WTC11 (cell line): Measurements from ENCODE around the gene TRIM3. TPM values are rescaled to one million over a fixed set of nuclear protein-coding genes. Genes with fewer than 3 reads are reported as not detected.
A peak's percentile ranks its signal among the peaks of the same experiment; 100 is the strongest.

Experiments
- ATAC-seq: fragments of 200-7000 bp; cut with Tn5 transposase; 2 replicates; pipeline ENCODE4 v1.10.0; 2021; ENCODE audit warnings: mild to moderate bottlenecking, moderate library complexity
- CTCF ChIA-PET: fragments of 300-600 bp; sonication (Branson Sonifier 250); formaldehyde crosslinking; loops from one replicate; lab custom pipeline; 2021; ENCODE audit warnings: antibody characterized with exemption; lab: Charles Lee
- POLR2A ChIA-PET: fragments of 350-600 bp; sonication (Branson Sonifier 250); formaldehyde crosslinking; loops from one replicate; lab custom pipeline; 2021; ENCODE audit warnings: antibody characterized with exemption; lab: Charles Lee
- DNase-seq: peaks from one replicate; pipeline ENCODE4 v3.0.0; 2021; ENCODE audit warnings: low spot score
- H3K27ac Mint-ChIP-seq: 2 replicates; pipeline ENCODE4 v1.8.0; 2021; ENCODE audit warnings: mixed read lengths
- H3K27me3 Mint-ChIP-seq: 2 replicates; pipeline ENCODE4 v1.8.0; 2021; ENCODE audit warnings: low read depth, mild to moderate bottlenecking, moderate library complexity, mixed read lengths
- H3K36me3 Mint-ChIP-seq: 2 replicates; pipeline ENCODE4 v1.8.0; 2021; ENCODE audit warnings: mixed read lengths
- H3K4me1 Mint-ChIP-seq: 2 replicates; pipeline ENCODE4 v1.8.0; 2022; ENCODE audit warnings: mixed read lengths
- H3K4me3 Mint-ChIP-seq: 2 replicates; pipeline ENCODE4 v1.8.0; 2021; ENCODE audit warnings: mild to moderate bottlenecking, moderate library complexity, mixed read lengths
- H3K9me3 Mint-ChIP-seq: 2 replicates; pipeline ENCODE4 v1.8.0; 2021; ENCODE audit warnings: mixed read lengths
- CTCF ChIP-seq: fragments of 200-600 bp; IDR thresholded peaks from 2 replicates; pipeline ENCODE4 v1.8.0; 2022; ENCODE audit warnings: antibody characterized with exemption
- ESRRA ChIP-seq: sonication (generic); formaldehyde crosslinking; IDR thresholded peaks from 2 replicates; pipeline ENCODE4 v1.8.1; 2022; ENCODE audit warnings: mild to moderate bottlenecking, missing genetic modification reagents, borderline replicate concordance
- FOXJ3 ChIP-seq: sonication (generic); formaldehyde crosslinking; IDR thresholded peaks from 2 replicates; pipeline ENCODE4 v1.9.0; 2021; ENCODE audit warnings: missing genetic modification reagents, mild to moderate bottlenecking, borderline replicate concordance
- GABPB1 ChIP-seq: sonication (generic); formaldehyde crosslinking; IDR thresholded peaks from 2 replicates; pipeline ENCODE4 v1.8.1; 2023; ENCODE audit warnings: mild to moderate bottlenecking, missing genetic modification reagents
- RORB ChIP-seq: fragments of 250-450 bp; sonication (Bioruptor Pico); IDR thresholded peaks from 2 replicates; pipeline ENCODE4 v1.9.0; 2021; ENCODE audit warnings: mild to moderate bottlenecking
- ZNF263 ChIP-seq: sonication (generic); formaldehyde crosslinking; IDR thresholded peaks from 2 replicates; pipeline ENCODE4 v1.8.1; 2022; ENCODE audit warnings: low read depth, mild to moderate bottlenecking, moderate library complexity, missing genetic modification reagents
- total RNA-seq: library from RNA; stranded (reverse); gene quantifications from 3 replicates; pipeline ENCODE4 v1.2.3, GENCODE V29; 2021
- TF ChIP-seq, protein P1 (sequence below): sonication (generic); formaldehyde crosslinking; IDR thresholded peaks from 2 replicates; pipeline ENCODE4 v1.8.1; 2023; ENCODE audit warnings: mild to moderate bottlenecking, missing genetic modification reagents, borderline replicate concordance
- TF ChIP-seq, protein P2 (sequence below): fragments of 250-450 bp; sonication (Bioruptor Pico); IDR thresholded peaks from 2 replicates; pipeline ENCODE4 v2.1.2; 2022; ENCODE audit warnings: mild to moderate bottlenecking, moderate library complexity
- TF ChIP-seq, protein P3 (sequence below): fragments of 250-450 bp; sonication (Bioruptor Pico); IDR thresholded peaks from 2 replicates; pipeline ENCODE4 v1.9.0; 2021; ENCODE audit warnings: mild to moderate bottlenecking
- TF ChIP-seq, protein P4 (sequence below): sonication (generic); formaldehyde crosslinking; IDR thresholded peaks from 2 replicates; pipeline ENCODE4 v1.8.1; 2023; ENCODE audit warnings: mild to moderate bottlenecking, missing genetic modification reagents
- TF ChIP-seq, protein P5 (sequence below): sonication (generic); formaldehyde crosslinking; IDR thresholded peaks from 2 replicates; pipeline ENCODE4 v1.8.1; 2022; ENCODE audit warnings: mild to moderate bottlenecking, moderate library complexity, missing genetic modification reagents

Gene TRIM3
- total RNA-seq, 1 experiment from 2014 or later, result 21.3 TPM

DNA sequence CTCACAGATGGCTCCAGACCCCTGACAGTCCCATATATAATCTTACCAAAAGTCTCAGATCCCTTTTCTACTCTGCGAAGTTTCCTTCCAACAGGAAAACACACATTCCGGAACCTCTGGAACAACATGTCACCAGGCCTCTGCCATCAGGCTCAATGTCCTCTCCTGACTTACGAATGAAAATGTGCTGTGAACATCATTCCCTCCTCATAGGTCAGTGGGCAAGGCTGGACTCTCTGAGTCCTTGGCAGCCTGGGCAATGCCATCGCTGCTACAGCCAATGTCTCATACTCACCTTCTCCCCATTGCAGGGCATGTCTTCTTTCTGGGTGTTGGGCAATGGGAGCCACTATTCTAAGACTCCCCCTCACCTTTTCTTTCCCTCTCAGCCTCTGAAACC lies 31.3 kb downstream of the TRIM3 start (continued):
- TF ChIP-seq, protein P1, sequence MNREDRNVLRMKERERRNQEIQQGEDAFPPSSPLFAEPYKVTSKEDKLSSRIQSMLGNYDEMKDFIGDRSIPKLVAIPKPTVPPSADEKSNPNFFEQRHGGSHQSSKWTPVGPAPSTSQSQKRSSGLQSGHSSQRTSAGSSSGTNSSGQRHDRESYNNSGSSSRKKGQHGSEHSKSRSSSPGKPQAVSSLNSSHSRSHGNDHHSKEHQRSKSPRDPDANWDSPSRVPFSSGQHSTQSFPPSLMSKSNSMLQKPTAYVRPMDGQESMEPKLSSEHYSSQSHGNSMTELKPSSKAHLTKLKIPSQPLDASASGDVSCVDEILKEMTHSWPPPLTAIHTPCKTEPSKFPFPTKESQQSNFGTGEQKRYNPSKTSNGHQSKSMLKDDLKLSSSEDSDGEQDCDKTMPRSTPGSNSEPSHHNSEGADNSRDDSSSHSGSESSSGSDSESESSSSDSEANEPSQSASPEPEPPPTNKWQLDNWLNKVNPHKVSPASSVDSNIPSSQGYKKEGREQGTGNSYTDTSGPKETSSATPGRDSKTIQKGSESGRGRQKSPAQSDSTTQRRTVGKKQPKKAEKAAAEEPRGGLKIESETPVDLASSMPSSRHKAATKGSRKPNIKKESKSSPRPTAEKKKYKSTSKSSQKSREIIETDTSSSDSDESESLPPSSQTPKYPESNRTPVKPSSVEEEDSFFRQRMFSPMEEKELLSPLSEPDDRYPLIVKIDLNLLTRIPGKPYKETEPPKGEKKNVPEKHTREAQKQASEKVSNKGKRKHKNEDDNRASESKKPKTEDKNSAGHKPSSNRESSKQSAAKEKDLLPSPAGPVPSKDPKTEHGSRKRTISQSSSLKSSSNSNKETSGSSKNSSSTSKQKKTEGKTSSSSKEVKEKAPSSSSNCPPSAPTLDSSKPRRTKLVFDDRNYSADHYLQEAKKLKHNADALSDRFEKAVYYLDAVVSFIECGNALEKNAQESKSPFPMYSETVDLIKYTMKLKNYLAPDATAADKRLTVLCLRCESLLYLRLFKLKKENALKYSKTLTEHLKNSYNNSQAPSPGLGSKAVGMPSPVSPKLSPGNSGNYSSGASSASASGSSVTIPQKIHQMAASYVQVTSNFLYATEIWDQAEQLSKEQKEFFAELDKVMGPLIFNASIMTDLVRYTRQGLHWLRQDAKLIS, result no peak
- TF ChIP-seq, protein P2, sequence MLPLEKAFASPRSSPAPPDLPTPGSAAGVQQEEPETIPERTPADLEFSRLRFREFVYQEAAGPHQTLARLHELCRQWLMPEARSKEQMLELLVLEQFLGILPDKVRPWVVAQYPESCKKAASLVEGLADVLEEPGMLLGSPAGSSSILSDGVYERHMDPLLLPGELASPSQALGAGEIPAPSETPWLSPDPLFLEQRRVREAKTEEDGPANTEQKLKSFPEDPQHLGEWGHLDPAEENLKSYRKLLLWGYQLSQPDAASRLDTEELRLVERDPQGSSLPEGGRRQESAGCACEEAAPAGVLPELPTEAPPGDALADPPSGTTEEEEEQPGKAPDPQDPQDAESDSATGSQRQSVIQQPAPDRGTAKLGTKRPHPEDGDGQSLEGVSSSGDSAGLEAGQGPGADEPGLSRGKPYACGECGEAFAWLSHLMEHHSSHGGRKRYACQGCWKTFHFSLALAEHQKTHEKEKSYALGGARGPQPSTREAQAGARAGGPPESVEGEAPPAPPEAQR (CRISPR knock-in tag), result no peak
- no peak for TF ChIP-seq ESRRA (CRISPR knock-in tag)

- no peaks in the 10 kb centered on the region for H3K4me1 Mint-ChIP-seq
- H3K9me3 Mint-ChIP-seq, result no peaks in the 10 kb centered on the region
- TF ChIP-seq, protein P3, sequence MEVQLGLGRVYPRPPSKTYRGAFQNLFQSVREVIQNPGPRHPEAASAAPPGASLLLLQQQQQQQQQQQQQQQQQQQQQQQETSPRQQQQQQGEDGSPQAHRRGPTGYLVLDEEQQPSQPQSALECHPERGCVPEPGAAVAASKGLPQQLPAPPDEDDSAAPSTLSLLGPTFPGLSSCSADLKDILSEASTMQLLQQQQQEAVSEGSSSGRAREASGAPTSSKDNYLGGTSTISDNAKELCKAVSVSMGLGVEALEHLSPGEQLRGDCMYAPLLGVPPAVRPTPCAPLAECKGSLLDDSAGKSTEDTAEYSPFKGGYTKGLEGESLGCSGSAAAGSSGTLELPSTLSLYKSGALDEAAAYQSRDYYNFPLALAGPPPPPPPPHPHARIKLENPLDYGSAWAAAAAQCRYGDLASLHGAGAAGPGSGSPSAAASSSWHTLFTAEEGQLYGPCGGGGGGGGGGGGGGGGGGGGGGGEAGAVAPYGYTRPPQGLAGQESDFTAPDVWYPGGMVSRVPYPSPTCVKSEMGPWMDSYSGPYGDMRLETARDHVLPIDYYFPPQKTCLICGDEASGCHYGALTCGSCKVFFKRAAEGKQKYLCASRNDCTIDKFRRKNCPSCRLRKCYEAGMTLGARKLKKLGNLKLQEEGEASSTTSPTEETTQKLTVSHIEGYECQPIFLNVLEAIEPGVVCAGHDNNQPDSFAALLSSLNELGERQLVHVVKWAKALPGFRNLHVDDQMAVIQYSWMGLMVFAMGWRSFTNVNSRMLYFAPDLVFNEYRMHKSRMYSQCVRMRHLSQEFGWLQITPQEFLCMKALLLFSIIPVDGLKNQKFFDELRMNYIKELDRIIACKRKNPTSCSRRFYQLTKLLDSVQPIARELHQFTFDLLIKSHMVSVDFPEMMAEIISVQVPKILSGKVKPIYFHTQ, result no peak
- peak; percentile 72 for TF ChIP-seq GABPB1 (CRISPR knock-in tag)
- no peak within 1 kb of the TSS for H3K4me3 Mint-ChIP-seq
- DNase-seq, result no peak
- ATAC-seq, result no peak
- CTCF ChIA-PET, result interaction anchor here (0.7 to 12.2 kb wide), 5 partner anchors 51 to 87 kb away, joined by 3 to 342 read pairs (median 4); partner anchors contain the start of gene SMPD1
- H3K36me3 Mint-ChIP-seq, result no peaks in the 10 kb centered on the region
- POLR2A ChIA-PET, result no interaction called here
- no peaks in the 10 kb centered on the region for H3K27me3 Mint-ChIP-seq
- no peak within 1 kb of the TSS for H3K27ac Mint-ChIP-seq
Observed at GRCh38 chr11:6440906-6441358, 32.8 kb downstream of the TRIM3 start, which contains the start of gene HPX. Gene HPX (minus strand): TSS chr11:6440987. CDS start chr11:6440963, 24 bp downstream.

GRCh38 chr11:6438979-6439571 lies 34.7 kb downstream of the TRIM3 start:
- H3K4me3 Mint-ChIP-seq, result no peak overlapping the region
- H3K9me3 Mint-ChIP-seq, result no peaks in the 10 kb centered on the region
- ChIA-PET POLR2A (interaction anchor here (0.9 kb wide), 1 partner anchor 11 kb away, joined by 3 read pairs; no protein-coding TSS in a partner anchor), CTCF (interaction anchor here (0.6 to 12.2 kb wide), 37 partner anchors 8 to 267 kb away, joined by 3 to 342 read pairs (median 4); partner anchors contain the start of genes APBB1, ARFIP2, DNHD1 and SMPD1)
- DNase-seq (peak; percentile 58), ATAC-seq (peak; percentile 72)
- TF ChIP-seq CTCF (peak; percentile 42; the same call in 1 of the 2 replicates), FOXJ3 (CRISPR knock-in tag) (no peak)
- H3K27me3 Mint-ChIP-seq, result no peaks in the 10 kb centered on the region
- H3K27ac Mint-ChIP-seq, result no peak overlapping the region
- H3K36me3 Mint-ChIP-seq, result no peaks in the 10 kb centered on the region
- H3K4me1 Mint-ChIP-seq, result no peaks in the 10 kb centered on the region

DNA sequence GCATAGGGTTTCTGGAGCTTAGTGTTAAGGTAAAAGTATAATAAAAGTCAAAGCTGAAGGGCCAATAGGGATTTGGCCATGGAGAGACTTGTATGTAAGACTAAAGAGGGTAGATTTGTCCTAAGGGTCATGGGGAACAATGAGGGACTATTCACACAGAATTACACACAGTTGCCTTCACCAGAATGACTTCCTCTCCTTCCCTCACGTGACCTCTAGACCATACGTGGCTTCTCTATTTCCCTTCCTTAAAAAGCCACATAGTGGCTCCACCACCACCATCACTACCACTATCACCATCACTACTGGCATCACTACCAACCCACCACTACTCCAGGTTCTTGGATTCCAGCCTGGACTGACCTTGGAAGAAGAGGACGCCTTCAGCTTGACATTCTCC lies 35.7 kb downstream of the TRIM3 start:
- H3K4me3 Mint-ChIP-seq, result no peak overlapping the region
- DNase-seq, result no peak
- ChIA-PET POLR2A (no interaction called here), CTCF (interaction anchor here (1.1 to 12.2 kb wide), 11 partner anchors 10 to 93 kb away, joined by 3 to 342 read pairs (median 9); partner anchors contain the start of gene DNHD1)
- no peak for ATAC-seq
- H3K4me1 Mint-ChIP-seq, result no peaks in the 10 kb centered on the region
- H3K9me3 Mint-ChIP-seq, result no peaks in the 10 kb centered on the region
- TF ChIP-seq, protein P4, sequence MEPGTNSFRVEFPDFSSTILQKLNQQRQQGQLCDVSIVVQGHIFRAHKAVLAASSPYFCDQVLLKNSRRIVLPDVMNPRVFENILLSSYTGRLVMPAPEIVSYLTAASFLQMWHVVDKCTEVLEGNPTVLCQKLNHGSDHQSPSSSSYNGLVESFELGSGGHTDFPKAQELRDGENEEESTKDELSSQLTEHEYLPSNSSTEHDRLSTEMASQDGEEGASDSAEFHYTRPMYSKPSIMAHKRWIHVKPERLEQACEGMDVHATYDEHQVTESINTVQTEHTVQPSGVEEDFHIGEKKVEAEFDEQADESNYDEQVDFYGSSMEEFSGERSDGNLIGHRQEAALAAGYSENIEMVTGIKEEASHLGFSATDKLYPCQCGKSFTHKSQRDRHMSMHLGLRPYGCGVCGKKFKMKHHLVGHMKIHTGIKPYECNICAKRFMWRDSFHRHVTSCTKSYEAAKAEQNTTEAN (CRISPR knock-in tag), result no peak
- TF ChIP-seq ZNF263 (no peak), FOXJ3 (CRISPR knock-in tag) (no peak), RORB (CRISPR knock-in tag) (no peak)
- TF ChIP-seq, protein P5, sequence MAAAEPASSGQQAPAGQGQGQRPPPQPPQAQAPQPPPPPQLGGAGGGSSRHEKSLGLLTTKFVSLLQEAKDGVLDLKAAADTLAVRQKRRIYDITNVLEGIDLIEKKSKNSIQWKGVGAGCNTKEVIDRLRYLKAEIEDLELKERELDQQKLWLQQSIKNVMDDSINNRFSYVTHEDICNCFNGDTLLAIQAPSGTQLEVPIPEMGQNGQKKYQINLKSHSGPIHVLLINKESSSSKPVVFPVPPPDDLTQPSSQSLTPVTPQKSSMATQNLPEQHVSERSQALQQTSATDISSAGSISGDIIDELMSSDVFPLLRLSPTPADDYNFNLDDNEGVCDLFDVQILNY (CRISPR knock-in tag), result no peak
- H3K27ac Mint-ChIP-seq, result no peak overlapping the region
- peaks cover 2% of the 10 kb centered on the region; the same call in 1 of the 2 replicates for H3K27me3 Mint-ChIP-seq
- H3K36me3 Mint-ChIP-seq, result no peaks in the 10 kb centered on the region
